Coronary artery (tissue), 2 donors: ENCODE results near the gene COMMD6.

Experiments used
- DNase-seq: peaks from one replicate; pipeline ENCODE4 v3.0.0-alpha.2; 2017; ENCODE audit warnings: low spot score
- H3K27ac ChIP-seq, 2 donors: fragments of 200-600 bp; sonication (generic); one replicate each; pipeline ENCODE4 v1.5.1; 2016 to 2019
- H3K4me3 ChIP-seq: fragments of 200-600 bp; sonication (generic); 2 replicates; pipeline ENCODE4 v1.5.1; 2016; ENCODE audit warnings: mild to moderate bottlenecking, moderate library complexity
- CTCF ChIP-seq: fragments of 200-600 bp; sonication (generic); IDR thresholded peaks from one replicate; pipeline ENCODE4 v1.5.1; 2019; ENCODE audit warnings: antibody characterized with exemption

The COMMD6 gene

GRCh38 chr13:75530549-75530961, 7.1 kb downstream of the COMMD6 start:
- H3K4me3 ChIP-seq: no peak overlapping the region
- no peak for DNase-seq
- H3K27ac ChIP-seq: no peak overlapping the region
- no peak for TF ChIP-seq CTCF

- no peak for TF ChIP-seq CTCF
- no peak overlapping the region for H3K27ac ChIP-seq
- H3K4me3 ChIP-seq: no peak overlapping the region
- no peak for DNase-seq
These were observed 15.7 kb downstream of the COMMD6 start for GRCh38 chr13:75521956-75522355.

- no peak overlapping the region for H3K27ac ChIP-seq
- TF ChIP-seq CTCF: no peak
- no peak overlapping the region for H3K4me3 ChIP-seq
- DNase-seq: no peak
These were observed 19.1 kb downstream of the COMMD6 start for GRCh38 chr13:75518439-75519088.

GRCh38 chr13:75514080-75514995, 23.3 kb downstream of the COMMD6 start:
- DNase-seq: no peak
- no peak for TF ChIP-seq CTCF
- no peak overlapping the region for H3K27ac ChIP-seq
- no peak overlapping the region for H3K4me3 ChIP-seq

GRCh38 chr13:75513271-75513670, 24.4 kb downstream of the COMMD6 start:
- no peak for DNase-seq
- H3K4me3 ChIP-seq: no peak overlapping the region
- TF ChIP-seq CTCF: no peak
- no peak overlapping the region for H3K27ac ChIP-seq

- no peak for DNase-seq
- TF ChIP-seq CTCF: no peak
- Histone ChIP-seq H3K27ac (no peak overlapping the region), H3K4me3 (no peak overlapping the region)
These were observed 25.4 kb downstream of the COMMD6 start for GRCh38 chr13:75512253-75512652.
